Loucy (cell line): Measurements from ENCODE around the gene EML1.
A peak's percentile ranks its signal among the peaks of the same experiment; 100 is the strongest.
"Not testable (repeated sequence)": the region's sequence is repeated elsewhere in the genome, so short reads cannot be mapped to it uniquely, and the experiment has no call there.

Experiments
- H2AFZ ChIP-seq: fragments of 200-600 bp; sonication (generic); 2 replicates; pipeline ENCODE4 v1.6.0; 2016; ENCODE audit warnings: antibody characterized with exemption, mild to moderate bottlenecking, low read length, moderate library complexity
- H3F3A ChIP-seq: fragments of 200-600 bp; 2 replicates; pipeline ENCODE4 v1.6.0; 2016; ENCODE audit warnings: antibody characterized with exemption, low read depth, mild to moderate bottlenecking
- H3K27me3 ChIP-seq: fragments of 200-600 bp; sonication (generic); 2 replicates; pipeline ENCODE4 v1.6.1; 2014; ENCODE audit warnings: low read length, mild to moderate bottlenecking; ENCODE audit not compliant: insufficient read depth, poor library complexity, severe bottlenecking
- H3K36me3 ChIP-seq: fragments of 200-600 bp; sonication (generic); 2 replicates; pipeline ENCODE4 v1.6.1; 2016; ENCODE audit warnings: low read length; ENCODE audit not compliant: insufficient read depth
- H3K4me1 ChIP-seq: fragments of 200-600 bp; sonication (generic); 2 replicates; pipeline ENCODE4 v1.5.1; 2014; ENCODE audit warnings: low read length, mild to moderate bottlenecking; ENCODE audit not compliant: insufficient read depth, poor library complexity, severe bottlenecking
- H3K4me2 ChIP-seq: fragments of 200-600 bp; sonication (generic); 2 replicates; pipeline ENCODE4 v1.6.0; 2014; ENCODE audit warnings: antibody characterized with exemption, low read length, low read depth, mild to moderate bottlenecking; ENCODE audit not compliant: poor library complexity, severe bottlenecking
- H3K4me3 ChIP-seq: fragments of 200-600 bp; sonication (generic); 2 replicates; pipeline ENCODE4 v1.5.1; 2014; ENCODE audit warnings: low read length, mild to moderate bottlenecking, mixed read lengths; ENCODE audit not compliant: poor library complexity, severe bottlenecking
- H3K79me2 ChIP-seq: fragments of 200-600 bp; sonication (generic); 2 replicates; pipeline ENCODE4 v1.6.1; 2014; ENCODE audit warnings: low read length; ENCODE audit not compliant: insufficient read depth
- H3K9ac ChIP-seq: fragments of 200-600 bp; sonication (generic); 2 replicates; pipeline ENCODE4 v1.6.0; 2014; ENCODE audit warnings: mild to moderate bottlenecking, low read depth, low read length, moderate library complexity; ENCODE audit not compliant: poor library complexity, severe bottlenecking
- H3K9me2 ChIP-seq: fragments of 200-600 bp; sonication (generic); replicated peaks from 2 replicates; pipeline ENCODE4 v1.6.1; 2016; ENCODE audit warnings: low read depth, low read length, mixed read lengths
- H3K9me3 ChIP-seq: fragments of 200-600 bp; sonication (generic); 2 replicates; pipeline ENCODE4 v1.6.1; 2014; ENCODE audit warnings: mild to moderate bottlenecking, antibody characterized with exemption, low read length, low read depth; ENCODE audit not compliant: insufficient read depth
- H4K20me1 ChIP-seq: fragments of 200-600 bp; sonication (generic); 2 replicates; pipeline ENCODE4 v1.6.0; 2014; ENCODE audit warnings: antibody characterized with exemption, low read length, mild to moderate bottlenecking; ENCODE audit not compliant: insufficient read depth, poor library complexity, severe bottlenecking
- EZH2phosphoT487 ChIP-seq: fragments of 200-600 bp; IDR thresholded peaks from 2 replicates; pipeline ENCODE4 v1.6.1; 2018; ENCODE audit warnings: antibody characterized with exemption, mild to moderate bottlenecking, moderate library complexity, borderline replicate concordance
- TF ChIP-seq, protein P1 (sequence below): fragments of 200-600 bp; sonication (generic); conservative IDR thresholded peaks from 2 replicates; pipeline ENCODE4 v1.5.1; 2014; ENCODE audit warnings: mild to moderate bottlenecking, antibody characterized with exemption, low read length

EML1 gene

DNA sequence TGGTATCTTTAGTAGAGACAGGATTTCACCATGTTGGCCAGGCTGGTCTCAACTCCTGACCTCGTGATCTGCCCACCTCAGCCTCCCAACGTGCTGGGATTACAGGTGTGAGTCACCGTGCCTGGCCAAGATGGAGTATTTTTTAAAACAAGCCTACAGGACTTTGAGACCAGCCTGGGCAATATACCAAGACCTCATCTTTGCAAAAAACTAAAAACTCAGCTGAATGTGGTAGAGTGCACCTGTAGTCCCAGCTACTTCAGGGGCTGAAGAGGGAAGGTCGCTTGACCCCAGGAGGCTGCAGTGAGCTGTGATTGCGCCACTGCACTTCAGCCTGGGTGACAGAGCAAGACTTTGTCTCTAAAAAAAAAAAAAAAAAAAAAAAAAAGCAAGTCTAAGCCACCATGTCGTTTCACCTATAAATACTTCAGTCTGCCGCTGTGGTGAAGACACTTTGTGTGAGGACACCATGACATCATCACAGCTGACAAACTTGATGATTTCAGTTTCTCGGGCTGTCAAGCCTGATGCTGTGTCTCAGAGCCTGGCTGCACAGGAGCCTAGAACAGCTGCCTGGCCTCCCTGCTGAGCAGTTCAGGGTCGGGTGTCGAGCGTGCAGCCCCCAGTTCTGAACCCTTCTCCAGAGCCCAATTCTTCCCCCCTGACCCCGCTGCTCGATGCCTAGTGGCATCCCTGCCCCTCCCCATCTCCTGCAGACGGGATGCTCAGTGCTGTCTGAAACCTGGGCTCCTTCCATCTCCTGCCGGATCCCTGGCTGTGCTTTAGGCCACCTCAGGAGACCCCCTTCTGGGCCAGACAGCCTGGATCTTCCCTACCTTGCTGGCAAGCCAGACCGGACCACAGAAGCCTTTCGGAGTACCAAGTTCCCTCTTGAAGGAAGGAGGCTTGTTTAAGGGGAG, 152.8 kb downstream of the EML1 start:
- no peaks in the 10 kb centered on the region for H3K36me3 ChIP-seq
- H3K4me3 ChIP-seq = no peak overlapping the region
- no peak overlapping the region for H3K9ac ChIP-seq
- H3K4me2 ChIP-seq = no peak overlapping the region
- no peaks in the 10 kb centered on the region for H3K9me2 ChIP-seq
- no peak overlapping the region for H2AFZ ChIP-seq
- TF ChIP-seq EZH2phosphoT487 = no peak
- TF ChIP-seq, protein P1, sequence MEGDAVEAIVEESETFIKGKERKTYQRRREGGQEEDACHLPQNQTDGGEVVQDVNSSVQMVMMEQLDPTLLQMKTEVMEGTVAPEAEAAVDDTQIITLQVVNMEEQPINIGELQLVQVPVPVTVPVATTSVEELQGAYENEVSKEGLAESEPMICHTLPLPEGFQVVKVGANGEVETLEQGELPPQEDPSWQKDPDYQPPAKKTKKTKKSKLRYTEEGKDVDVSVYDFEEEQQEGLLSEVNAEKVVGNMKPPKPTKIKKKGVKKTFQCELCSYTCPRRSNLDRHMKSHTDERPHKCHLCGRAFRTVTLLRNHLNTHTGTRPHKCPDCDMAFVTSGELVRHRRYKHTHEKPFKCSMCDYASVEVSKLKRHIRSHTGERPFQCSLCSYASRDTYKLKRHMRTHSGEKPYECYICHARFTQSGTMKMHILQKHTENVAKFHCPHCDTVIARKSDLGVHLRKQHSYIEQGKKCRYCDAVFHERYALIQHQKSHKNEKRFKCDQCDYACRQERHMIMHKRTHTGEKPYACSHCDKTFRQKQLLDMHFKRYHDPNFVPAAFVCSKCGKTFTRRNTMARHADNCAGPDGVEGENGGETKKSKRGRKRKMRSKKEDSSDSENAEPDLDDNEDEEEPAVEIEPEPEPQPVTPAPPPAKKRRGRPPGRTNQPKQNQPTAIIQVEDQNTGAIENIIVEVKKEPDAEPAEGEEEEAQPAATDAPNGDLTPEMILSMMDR = no peak
- H3K9me3 ChIP-seq = no peaks in the 10 kb centered on the region
- no peaks in the 10 kb centered on the region for H3K79me2 ChIP-seq
- no peaks in the 10 kb centered on the region for H3K27me3 ChIP-seq
- no peaks in the 10 kb centered on the region for H3F3A ChIP-seq
- no peaks in the 10 kb centered on the region for H3K4me1 ChIP-seq
- H4K20me1 ChIP-seq = no peaks in the 10 kb centered on the region

DNA sequence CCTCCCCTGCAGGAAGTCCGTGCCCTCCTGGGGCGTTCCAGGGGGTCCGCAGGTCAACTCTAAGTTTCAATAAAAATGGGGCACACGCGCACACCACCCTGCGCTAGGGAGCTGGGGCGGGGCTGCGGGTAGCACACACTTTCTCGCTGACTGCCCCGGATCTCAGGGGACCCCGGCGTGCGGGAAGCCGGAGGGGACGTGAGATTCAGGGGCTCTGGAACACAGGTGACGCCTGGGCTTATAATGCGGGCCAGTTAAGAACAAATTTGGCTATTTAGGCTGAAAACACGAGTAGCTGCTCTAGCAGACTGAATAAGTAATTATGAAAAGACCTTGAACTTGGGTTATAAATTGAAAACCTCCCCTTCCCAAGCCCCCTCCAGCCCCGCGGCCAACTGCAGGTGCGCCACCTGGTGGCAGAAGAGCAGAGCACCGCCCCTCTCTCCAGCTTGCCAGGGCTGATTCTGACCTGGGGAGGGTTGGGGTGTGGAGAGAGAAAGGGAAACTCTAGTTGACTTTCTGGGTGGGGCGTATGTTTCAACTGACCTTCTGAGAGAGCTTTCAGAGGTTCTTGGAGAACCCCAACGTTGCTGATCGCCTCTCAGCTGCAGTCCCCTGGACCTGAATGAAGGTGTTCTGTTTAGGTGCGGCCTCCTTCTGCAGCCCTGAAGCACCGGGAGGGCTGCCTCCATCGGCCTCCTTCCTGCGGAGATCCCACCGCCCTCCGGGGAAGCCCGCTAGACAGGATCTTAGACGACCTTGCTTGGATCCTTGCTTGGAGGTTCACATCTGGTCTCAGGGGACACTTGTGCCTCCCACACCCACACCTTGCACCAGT, 153.7 kb downstream of the EML1 start:
- Histone ChIP-seq H2AFZ (no peak overlapping the region; the same call in 1 of the 2 replicates), H4K20me1 (no peaks in the 10 kb centered on the region), H3K4me1 (no peaks in the 10 kb centered on the region), H3K9me3 (no peaks in the 10 kb centered on the region), H3K36me3 (no peaks in the 10 kb centered on the region), H3K9me2 (no peaks in the 10 kb centered on the region), H3F3A (no peaks in the 10 kb centered on the region), H3K27me3 (no peaks in the 10 kb centered on the region), H3K4me2 (no peak overlapping the region), H3K9ac (no peak overlapping the region), H3K4me3 (no peak overlapping the region), H3K79me2 (no peaks in the 10 kb centered on the region)
- TF ChIP-seq, protein P1 = peak; percentile 97
- TF ChIP-seq EZH2phosphoT487 = no peak

DNA sequence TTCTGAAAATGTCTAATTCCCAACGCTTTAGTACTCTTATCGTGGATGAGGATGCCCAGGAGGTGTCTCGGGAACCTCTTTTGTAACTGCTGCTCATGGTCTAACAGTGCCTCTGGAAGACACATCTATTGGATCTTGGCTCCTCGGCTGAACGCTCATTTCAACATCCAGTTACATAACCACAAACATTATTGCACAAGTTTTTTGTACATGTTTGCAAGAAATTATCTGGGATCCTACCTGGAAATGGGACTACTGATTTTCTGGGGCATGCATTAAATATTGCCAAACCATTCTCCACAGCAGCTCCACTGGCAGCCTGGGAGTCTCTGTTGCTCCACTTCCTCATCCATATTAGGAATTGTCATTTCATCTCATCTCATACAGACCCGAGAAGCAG, 154.5 kb downstream of the EML1 start:
- Histone ChIP-seq H2AFZ (no peak overlapping the region), H3K36me3 (no peaks in the 10 kb centered on the region), H3K4me3 (no peak overlapping the region), H3K27me3 (no peaks in the 10 kb centered on the region), H3K79me2 (no peaks in the 10 kb centered on the region), H3K9me3 (no peaks in the 10 kb centered on the region), H4K20me1 (no peaks in the 10 kb centered on the region), H3K4me1 (no peaks in the 10 kb centered on the region), H3K9ac (no peak overlapping the region), H3F3A (no peaks in the 10 kb centered on the region), H3K9me2 (no peaks in the 10 kb centered on the region), H3K4me2 (no peak overlapping the region)
- no peak for TF ChIP-seq EZH2phosphoT487
- TF ChIP-seq, protein P1 = no peak

DNA sequence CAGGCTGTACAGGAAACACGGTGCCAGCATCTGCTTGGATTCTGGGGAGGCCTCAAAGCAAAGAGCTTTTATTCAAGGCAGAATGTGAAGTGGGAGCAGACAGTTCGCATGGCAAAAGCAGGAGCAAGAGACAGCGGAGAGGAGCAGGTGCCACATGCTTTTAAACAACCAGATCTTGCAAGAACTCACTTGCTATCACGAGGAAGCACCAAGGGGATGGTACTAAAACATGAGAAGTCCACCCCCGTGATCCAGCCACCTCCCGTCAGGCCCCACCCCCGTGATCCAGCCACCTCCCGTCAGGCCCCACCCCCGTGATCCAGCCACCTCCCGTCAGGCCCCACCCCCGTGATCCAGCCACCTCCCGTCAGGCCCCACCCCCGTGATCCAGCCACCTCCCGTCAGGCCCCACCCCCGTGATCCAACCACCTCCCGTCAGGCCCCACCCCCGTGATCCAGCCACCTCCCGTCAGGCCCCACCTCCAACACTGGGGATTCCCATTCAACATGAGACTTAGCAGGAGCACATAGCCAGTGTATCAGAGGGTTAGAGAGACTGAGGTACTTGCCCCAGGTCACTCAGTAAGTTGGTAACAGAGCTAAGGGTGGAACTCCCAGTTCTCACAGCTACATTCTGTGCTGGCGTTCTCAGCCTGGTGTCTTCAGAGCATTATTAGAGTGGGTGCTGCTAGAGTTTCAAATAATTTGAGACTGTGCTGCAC, 156.0 kb downstream of the EML1 start:
- H3F3A ChIP-seq, H3K4me2 ChIP-seq, H3K9me3 ChIP-seq, H3K36me3 ChIP-seq, H2AFZ ChIP-seq, H4K20me1 ChIP-seq, H3K9me2 ChIP-seq, H3K79me2 ChIP-seq, H3K9ac ChIP-seq, H3K4me1 ChIP-seq, H3K4me3 ChIP-seq, H3K27me3 ChIP-seq: not testable (repeated sequence)
